ENCODE measurements around the gene SHKBP1.
A peak's percentile ranks its signal among the peaks of the same experiment; 100 is the strongest.

The SHKBP1 gene

DNA sequence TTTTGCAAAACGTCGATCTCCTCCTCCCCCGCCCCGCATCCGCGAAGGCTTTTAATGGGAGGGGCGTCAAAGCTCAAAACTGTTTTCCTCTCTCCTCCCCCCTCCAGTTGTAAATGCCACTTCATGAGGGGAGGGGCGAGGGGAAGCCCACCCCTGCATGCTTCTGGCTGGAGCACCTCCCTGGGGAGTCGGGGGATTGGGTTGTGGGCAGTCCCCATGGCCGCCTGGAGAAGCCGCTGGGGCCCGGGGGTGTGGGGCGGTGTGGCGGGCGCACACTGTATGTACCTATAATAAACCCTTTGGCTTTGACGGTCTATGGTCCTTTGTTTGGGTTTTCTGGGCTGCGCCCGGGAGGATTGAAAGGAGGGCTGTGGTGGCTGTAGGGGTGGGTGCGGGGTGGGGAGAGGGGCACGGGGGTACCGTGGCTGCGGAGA is 505 bp upstream of the SHKBP1 start:
- peaks cover 13% of the 10 kb centered on the region for H3K36me3 ChIP-seq (ENCODE audit: insufficient read depth, low read length)
- H3K9me3 ChIP-seq (ENCODE audit: low read length), result no peaks in the 10 kb centered on the region
- no peaks in the 10 kb centered on the region for H3K27me3 ChIP-seq (ENCODE audit: control insufficient read depth in 1 of 2, insufficient read depth in 2 of 2, low read length in 2 of 2)
- no peak overlapping the region for H3K9ac ChIP-seq (ENCODE audit: low read length)
- peaks cover 13% of the 10 kb centered on the region for H3K4me1 ChIP-seq (ENCODE audit: insufficient read depth, low read length)
- H3K4me3 ChIP-seq (ENCODE audit: low read depth in 1 of 2, low read length in 2 of 2), result peak overlapping the region in 1 of 2 donors; percentile 95
- no peak overlapping the region for H3K27ac ChIP-seq (ENCODE audit: low read depth, low read length)

DNA sequence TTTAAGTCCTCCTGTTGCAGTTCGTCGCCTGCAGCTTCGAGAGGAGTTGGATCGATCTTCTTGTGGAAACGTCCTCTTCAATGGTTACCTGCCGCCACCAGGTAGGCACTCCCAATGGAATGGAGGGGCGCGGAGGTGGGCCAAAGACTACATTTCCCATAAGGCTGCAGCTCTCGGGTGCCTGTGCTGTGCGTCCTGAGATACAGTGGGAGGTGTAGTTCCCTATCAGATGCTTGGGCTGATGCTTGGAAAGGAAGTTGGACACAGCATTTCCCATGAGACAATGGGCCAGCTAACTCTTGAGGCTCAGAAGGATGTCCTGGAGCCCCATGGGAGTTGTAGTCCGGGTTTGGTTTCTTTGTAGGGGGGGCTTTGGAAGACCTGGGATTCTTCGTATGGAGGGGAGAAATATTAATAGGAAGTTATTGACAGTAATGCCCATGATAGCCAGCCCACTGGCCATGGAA is 1.8 kb downstream of the SHKBP1 start:
- no peak overlapping the region for H3K4me3 ChIP-seq (ENCODE audit: low read depth in 1 of 2, low read length in 2 of 2)
- H3K4me1 ChIP-seq (ENCODE audit: insufficient read depth, low read length), result peaks cover 13% of the 10 kb centered on the region
- H3K36me3 ChIP-seq (ENCODE audit: insufficient read depth, low read length), result peaks cover 23% of the 10 kb centered on the region
- H3K27me3 ChIP-seq (ENCODE audit: control insufficient read depth in 1 of 2, insufficient read depth in 2 of 2, low read length in 2 of 2), result no peaks in the 10 kb centered on the region
- no peak overlapping the region for H3K27ac ChIP-seq (ENCODE audit: low read depth, low read length)
- H3K9me3 ChIP-seq (ENCODE audit: low read length), result no peaks in the 10 kb centered on the region
- no peak overlapping the region for H3K9ac ChIP-seq (ENCODE audit: low read length)

DNA sequence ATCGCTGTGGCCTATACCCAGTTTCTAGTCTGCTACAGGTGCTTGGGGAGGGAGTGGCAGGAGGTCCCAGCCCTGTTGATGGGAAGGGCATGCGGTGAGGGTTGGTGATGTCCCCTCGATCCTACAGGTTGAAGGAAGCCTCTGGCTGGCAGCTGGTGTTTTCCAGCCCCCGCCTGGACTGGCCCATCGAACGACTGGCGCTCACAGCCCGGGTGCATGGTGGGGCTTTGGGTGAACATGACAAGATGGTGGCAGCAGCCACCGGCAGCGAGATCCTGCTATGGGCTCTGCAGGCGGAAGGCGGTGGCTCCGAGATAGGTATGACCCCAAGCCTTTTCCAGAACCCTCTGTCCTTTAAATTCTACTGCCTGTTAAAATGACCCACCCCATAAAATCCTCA is 3.9 kb downstream of the SHKBP1 start:
- Histone ChIP-seq H3K27ac (ENCODE audit: low read depth, low read length) (no peak overlapping the region), H3K36me3 (ENCODE audit: insufficient read depth, low read length) (peaks cover 23% of the 10 kb centered on the region)

DNA sequence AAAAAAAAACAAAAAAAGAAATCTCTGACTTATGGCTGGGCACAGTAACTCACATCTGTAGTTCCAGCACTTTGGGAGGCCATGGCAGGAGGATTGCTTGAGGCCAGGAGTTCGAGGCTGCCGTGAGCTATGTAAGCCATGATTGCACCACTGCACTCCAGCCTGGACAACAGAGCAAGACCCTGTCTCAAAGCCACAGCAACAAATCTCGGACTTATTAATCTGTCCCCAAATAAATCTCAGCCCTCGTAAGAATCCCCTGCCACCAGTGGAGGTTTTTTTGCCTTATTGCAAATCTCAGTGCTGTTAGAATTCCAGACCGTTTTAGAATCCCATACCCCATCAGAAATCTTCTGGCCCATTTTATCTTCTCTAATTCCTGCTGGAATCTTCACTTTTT is 4.9 kb downstream of the SHKBP1 start:
- no peaks in the 10 kb centered on the region for H3K27me3 ChIP-seq (ENCODE audit: control insufficient read depth in 1 of 2, insufficient read depth in 2 of 2, low read length in 2 of 2)
- H3K9ac ChIP-seq (ENCODE audit: low read length), result no peak overlapping the region
- peaks cover 9% of the 10 kb centered on the region for H3K4me1 ChIP-seq (ENCODE audit: insufficient read depth, low read length)
- H3K36me3 ChIP-seq (ENCODE audit: insufficient read depth, low read length), result peaks cover 23% of the 10 kb centered on the region
- H3K9me3 ChIP-seq (ENCODE audit: low read length), result no peaks in the 10 kb centered on the region
- H3K4me3 ChIP-seq (ENCODE audit: low read depth in 1 of 2, low read length in 2 of 2), result no peak overlapping the region
- H3K27ac ChIP-seq (ENCODE audit: low read depth, low read length), result no peak overlapping the region

More for the DNA sequence above, 3.9 kb downstream of the SHKBP1 start:
- no peaks in the 10 kb centered on the region for H3K9me3 ChIP-seq (ENCODE audit: low read length)
- H3K9ac ChIP-seq (ENCODE audit: low read length), result no peak overlapping the region
- H3K27me3 ChIP-seq (ENCODE audit: control insufficient read depth in 1 of 2, insufficient read depth in 2 of 2, low read length in 2 of 2), result no peaks in the 10 kb centered on the region
- H3K4me1 ChIP-seq (ENCODE audit: insufficient read depth, low read length), result peaks cover 13% of the 10 kb centered on the region
- no peak overlapping the region for H3K4me3 ChIP-seq (ENCODE audit: low read depth in 1 of 2, low read length in 2 of 2)

DNA sequence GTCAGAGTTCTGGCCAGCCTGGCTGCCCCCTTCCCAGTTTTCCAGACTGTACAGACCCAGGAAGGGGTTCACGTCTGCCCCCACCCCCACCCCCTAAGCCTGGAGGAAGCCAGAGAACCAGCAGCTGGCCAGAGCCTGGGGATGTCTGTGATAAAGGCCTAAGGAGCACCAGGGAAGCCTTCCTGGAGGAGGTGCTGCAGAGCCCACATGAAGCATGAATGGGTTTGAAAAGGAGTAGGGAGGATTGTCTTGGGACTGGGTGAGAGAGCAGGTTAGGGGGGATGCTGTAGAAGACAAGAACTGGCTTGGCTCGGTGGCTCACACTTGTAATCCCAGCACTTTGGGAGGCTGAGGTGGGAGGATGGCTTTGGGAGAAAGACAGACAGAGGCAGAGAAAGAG is 5.8 kb downstream of the SHKBP1 start:
- Histone ChIP-seq H3K27ac (ENCODE audit: low read depth, low read length) (no peak overlapping the region), H3K9me3 (ENCODE audit: low read length) (no peaks in the 10 kb centered on the region), H3K9ac (ENCODE audit: low read length) (no peak overlapping the region), H3K4me1 (ENCODE audit: insufficient read depth, low read length) (peaks cover 9% of the 10 kb centered on the region), H3K4me3 (ENCODE audit: low read depth in 1 of 2, low read length in 2 of 2) (no peak overlapping the region), H3K27me3 (ENCODE audit: control insufficient read depth in 1 of 2, insufficient read depth in 2 of 2, low read length in 2 of 2) (no peaks in the 10 kb centered on the region), H3K36me3 (ENCODE audit: insufficient read depth, low read length) (peaks cover 23% of the 10 kb centered on the region)

DNA sequence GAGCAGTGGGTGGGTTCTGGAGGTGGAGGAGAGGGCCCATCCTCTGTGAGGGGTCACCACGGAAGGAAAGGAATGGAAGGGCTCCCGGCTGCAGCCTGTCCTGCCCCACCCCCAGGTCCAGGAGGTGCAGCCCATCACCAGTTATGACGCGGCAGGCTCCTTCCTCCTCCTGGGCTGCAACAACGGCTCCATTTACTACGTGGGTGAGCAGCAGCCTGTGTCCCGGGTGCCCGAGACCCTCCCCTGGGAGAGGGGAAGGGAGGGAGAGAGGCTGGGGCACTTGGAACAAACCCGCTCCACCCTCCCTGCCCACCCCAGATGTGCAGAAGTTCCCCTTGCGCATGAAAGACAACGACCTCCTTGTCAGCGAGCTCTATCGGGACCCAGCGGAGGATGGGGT is 6.6 kb downstream of the SHKBP1 start:
- Histone ChIP-seq H3K27me3 (ENCODE audit: control insufficient read depth in 1 of 2, insufficient read depth in 2 of 2, low read length in 2 of 2) (no peaks in the 10 kb centered on the region), H3K9ac (ENCODE audit: low read length) (no peak overlapping the region), H3K4me3 (ENCODE audit: low read depth in 1 of 2, low read length in 2 of 2) (no peak overlapping the region), H3K36me3 (ENCODE audit: insufficient read depth, low read length) (peaks cover 23% of the 10 kb centered on the region), H3K9me3 (ENCODE audit: low read length) (no peaks in the 10 kb centered on the region), H3K4me1 (ENCODE audit: insufficient read depth, low read length) (peaks cover 1% of the 10 kb centered on the region), H3K27ac (ENCODE audit: low read depth, low read length) (no peak overlapping the region)

DNA sequence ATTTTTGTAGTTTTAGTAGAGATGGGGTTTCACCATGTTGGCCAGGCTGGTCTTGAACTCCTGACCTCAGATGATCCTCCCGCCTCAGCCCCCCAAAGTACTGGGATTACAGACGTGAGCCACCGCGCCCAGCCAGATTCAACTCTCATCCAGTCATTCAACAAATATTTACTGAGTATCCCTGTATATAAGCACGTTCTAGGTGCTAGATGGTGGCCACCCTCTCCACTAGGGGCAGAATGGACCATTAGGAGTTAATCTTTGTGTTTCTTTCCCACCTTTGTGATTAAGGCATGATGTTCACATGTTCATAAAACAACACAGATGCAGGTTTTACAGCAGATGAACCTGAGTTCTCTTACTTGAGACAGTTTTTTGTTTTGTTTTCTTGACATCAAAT is 7.3 kb downstream of the SHKBP1 start:
- H3K9me3 ChIP-seq (ENCODE audit: low read length), result no peaks in the 10 kb centered on the region
- peaks cover 23% of the 10 kb centered on the region for H3K36me3 ChIP-seq (ENCODE audit: insufficient read depth, low read length)
- no peak overlapping the region for H3K4me3 ChIP-seq (ENCODE audit: low read depth in 1 of 2, low read length in 2 of 2)
- H3K27ac ChIP-seq (ENCODE audit: low read depth, low read length), result no peak overlapping the region
- H3K9ac ChIP-seq (ENCODE audit: low read length), result no peak overlapping the region
- no peaks in the 10 kb centered on the region for H3K4me1 ChIP-seq (ENCODE audit: insufficient read depth, low read length)
- H3K27me3 ChIP-seq (ENCODE audit: control insufficient read depth in 1 of 2, insufficient read depth in 2 of 2, low read length in 2 of 2), result no peaks in the 10 kb centered on the region

DNA sequence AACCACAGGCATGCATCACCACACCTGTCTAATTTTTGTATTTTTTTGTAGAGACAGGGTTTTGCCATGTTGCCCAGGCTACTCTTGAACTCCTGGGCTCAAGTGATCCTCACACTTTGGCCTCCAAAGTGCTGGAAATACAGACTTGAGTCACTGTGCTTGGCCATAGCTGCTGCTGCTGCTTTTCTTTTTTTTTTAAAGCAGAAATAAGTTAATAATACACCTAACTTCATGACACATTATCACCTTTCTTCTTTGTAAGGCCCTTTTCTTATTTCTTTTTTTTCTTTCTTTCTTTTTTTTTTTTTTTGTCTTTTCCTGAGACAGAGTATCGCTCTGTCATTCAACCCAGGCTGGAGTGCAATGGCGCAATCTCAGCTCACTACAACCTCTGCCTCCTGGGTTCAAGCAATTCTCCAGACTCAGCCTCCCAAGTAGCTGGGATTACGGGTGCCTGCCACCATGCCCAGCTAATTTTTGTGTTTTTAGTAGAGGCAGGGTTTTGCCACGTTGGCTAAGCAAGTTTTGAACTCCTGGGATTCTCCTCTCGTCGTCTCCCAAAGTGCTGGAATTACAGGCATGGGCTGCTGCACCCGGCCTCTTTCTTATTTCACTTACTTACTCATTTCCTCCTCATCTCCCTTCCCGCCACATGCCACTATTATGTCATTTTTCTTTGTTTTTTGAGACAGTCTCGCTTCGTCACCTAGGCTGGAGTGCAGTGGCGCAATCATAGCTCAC is 8.7 kb downstream of the SHKBP1 start:
- Histone ChIP-seq H3K36me3 (ENCODE audit: insufficient read depth, low read length) (peaks cover 17% of the 10 kb centered on the region), H3K9ac (ENCODE audit: low read length) (no peak overlapping the region), H3K27me3 (ENCODE audit: control insufficient read depth in 1 of 2, insufficient read depth in 2 of 2, low read length in 2 of 2) (no peaks in the 10 kb centered on the region), H3K9me3 (ENCODE audit: low read length) (no peaks in the 10 kb centered on the region), H3K27ac (ENCODE audit: low read depth, low read length) (no peak overlapping the region), H3K4me3 (ENCODE audit: low read depth in 1 of 2, low read length in 2 of 2) (no peak overlapping the region), H3K4me1 (ENCODE audit: insufficient read depth, low read length) (no peaks in the 10 kb centered on the region)

DNA sequence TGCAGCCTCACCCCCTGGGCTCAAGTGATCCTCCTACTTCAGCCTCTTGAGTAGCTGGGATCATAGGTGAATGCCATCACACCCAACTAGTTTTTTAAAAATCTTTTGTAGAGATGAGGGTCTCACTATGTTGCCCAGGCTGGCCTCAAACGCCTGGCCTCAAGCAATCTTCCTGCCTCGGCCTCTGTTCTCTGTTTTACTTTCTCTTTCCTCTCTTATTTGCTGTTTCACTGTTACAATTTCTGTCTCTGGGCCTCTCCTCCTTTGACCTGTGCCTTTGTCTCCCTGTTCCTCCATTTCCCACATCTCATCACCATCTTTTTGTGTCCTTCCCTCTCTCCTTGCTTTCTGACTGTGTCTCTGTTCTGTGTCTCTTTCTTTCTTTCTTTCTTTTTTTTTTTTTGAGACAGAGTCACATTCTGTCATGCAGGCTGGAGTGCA is 9.3 kb downstream of the SHKBP1 start:
- Histone ChIP-seq H3K9me3 (ENCODE audit: low read length) (no peaks in the 10 kb centered on the region), H3K4me1 (ENCODE audit: insufficient read depth, low read length) (no peaks in the 10 kb centered on the region), H3K27me3 (ENCODE audit: control insufficient read depth in 1 of 2, insufficient read depth in 2 of 2, low read length in 2 of 2) (no peaks in the 10 kb centered on the region), H3K4me3 (ENCODE audit: low read depth in 1 of 2, low read length in 2 of 2) (no peak overlapping the region), H3K36me3 (ENCODE audit: insufficient read depth, low read length) (peaks cover 11% of the 10 kb centered on the region), H3K27ac (ENCODE audit: low read depth, low read length) (no peak overlapping the region), H3K9ac (ENCODE audit: low read length) (no peak overlapping the region)

DNA sequence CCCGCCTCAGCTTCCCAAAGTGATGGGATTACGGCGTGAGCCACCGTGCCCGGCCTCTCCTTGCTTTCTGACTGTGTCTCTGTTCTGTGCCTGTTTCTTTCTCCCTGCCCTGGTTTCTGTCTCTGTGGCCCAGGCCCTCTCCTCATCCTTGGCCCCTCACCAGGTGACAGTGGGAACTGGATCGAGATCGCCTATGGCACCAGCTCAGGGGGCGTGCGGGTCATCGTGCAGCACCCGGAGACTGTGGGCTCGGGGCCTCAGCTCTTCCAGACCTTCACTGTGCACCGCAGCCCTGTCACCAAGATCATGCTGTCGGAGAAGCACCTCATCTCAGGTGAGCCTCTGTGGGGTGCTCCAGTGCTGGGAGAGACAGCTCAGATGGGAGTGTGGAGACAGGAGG is 9.9 kb downstream of the SHKBP1 start:
- Histone ChIP-seq H3K27me3 (ENCODE audit: control insufficient read depth in 1 of 2, insufficient read depth in 2 of 2, low read length in 2 of 2) (no peaks in the 10 kb centered on the region), H3K9me3 (ENCODE audit: low read length) (no peaks in the 10 kb centered on the region), H3K9ac (ENCODE audit: low read length) (no peak overlapping the region), H3K4me1 (ENCODE audit: insufficient read depth, low read length) (no peaks in the 10 kb centered on the region), H3K27ac (ENCODE audit: low read depth, low read length) (no peak overlapping the region), H3K36me3 (ENCODE audit: insufficient read depth, low read length) (peaks cover 8% of the 10 kb centered on the region), H3K4me3 (ENCODE audit: low read depth in 1 of 2, low read length in 2 of 2) (no peak overlapping the region)

DNA sequence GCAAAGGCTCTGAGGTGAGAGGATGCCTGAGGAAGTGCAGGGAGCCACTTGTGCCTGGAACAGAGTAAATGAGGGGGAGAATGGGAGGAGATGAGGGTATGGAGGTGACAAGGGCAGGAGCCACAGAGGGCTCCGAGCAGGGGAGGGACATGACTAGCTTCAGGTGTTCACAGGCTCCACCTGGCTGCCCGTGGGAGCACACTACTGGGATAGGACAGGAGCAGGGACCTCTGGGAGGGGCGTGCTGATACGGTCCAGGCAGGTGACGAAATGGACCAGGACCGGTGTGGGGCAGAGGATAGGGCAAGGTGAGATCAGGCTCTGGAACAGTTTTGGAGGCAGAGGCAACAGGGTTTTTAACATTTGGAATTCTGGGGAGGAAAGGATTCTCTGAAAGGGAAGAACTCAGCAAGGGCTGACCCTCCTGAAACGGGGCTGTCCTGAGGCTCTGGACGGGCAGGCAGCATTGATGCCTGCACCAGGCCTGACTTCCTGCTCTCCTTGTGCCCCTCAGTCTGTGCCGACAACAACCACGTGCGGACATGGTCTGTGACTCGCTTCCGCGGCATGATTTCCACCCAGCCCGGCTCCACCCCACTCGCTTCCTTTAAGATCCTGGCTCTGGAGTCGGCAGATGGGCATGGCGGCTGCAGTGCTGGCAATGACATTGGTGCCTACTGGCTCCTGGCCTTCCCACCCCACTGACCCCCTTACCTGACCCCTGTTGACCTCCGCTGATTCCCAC is 11.6 kb downstream of the SHKBP1 start:
- H3K36me3 ChIP-seq (ENCODE audit: insufficient read depth, low read length), result no peaks in the 10 kb centered on the region
- H3K4me1 ChIP-seq (ENCODE audit: insufficient read depth, low read length), result no peaks in the 10 kb centered on the region
- H3K27ac ChIP-seq (ENCODE audit: low read depth, low read length), result no peak overlapping the region
- no peak overlapping the region for H3K9ac ChIP-seq (ENCODE audit: low read length)
- H3K27me3 ChIP-seq (ENCODE audit: control insufficient read depth in 1 of 2, insufficient read depth in 2 of 2, low read length in 2 of 2), result no peaks in the 10 kb centered on the region
- H3K4me3 ChIP-seq (ENCODE audit: low read depth in 1 of 2, low read length in 2 of 2), result no peak overlapping the region
- no peaks in the 10 kb centered on the region for H3K9me3 ChIP-seq (ENCODE audit: low read length)

All from muscle layer of colon (tissue), 2 donors.